Adrenal gland (tissue), 12 donors: ENCODE results near the gene IL1RL1. TPM values are rescaled to one million over a fixed set of nuclear protein-coding genes. Genes with fewer than 3 reads are reported as not detected.

Experiments used
- DNase-seq, 7 donors: peaks; one replicate each; pipeline ENCODE4 v3.0.0-alpha.2; 2019 to 2020
- H3K27ac ChIP-seq, 5 donors: fragments of 200-600 bp; sonication (generic) in 4 of 5; 1 replicate in 3 of 5; 2 replicates in 2 of 5; pipeline versions ENCODE4 v1.5.1 to v1.8.0; 2016 to 2020; ENCODE audit warnings: mild to moderate bottlenecking in 1 of 5
- H3K27me3 ChIP-seq: fragments of 200-600 bp; 2 replicates; pipeline ENCODE4 v1.8.0; 2021
- H3K36me3 ChIP-seq, 2 donors: fragments of 200-600 bp; replicated peaks in 1 of 2; 1 replicate in 1 of 2; 2 replicates in 1 of 2; pipeline versions ENCODE4 v1.5.1 to v1.8.0; 2018 to 2022
- H3K4me1 ChIP-seq, 2 donors: fragments of 200-600 bp; replicated peaks in 1 of 2; 1 replicate in 1 of 2; 2 replicates in 1 of 2; pipeline versions ENCODE4 v1.5.1 to v1.8.0; 2018 to 2021
- H3K4me3 ChIP-seq, 4 donors: fragments of 200-600 bp; sonication (generic) in 3 of 4; one replicate each; pipeline ENCODE4 v1.5.1; 2016 to 2018
- H3K9me3 ChIP-seq, 3 donors: fragments of 200-600 bp; sonication (generic) in 1 of 3; replicated peaks in 1 of 3; 1 replicate in 2 of 3; 2 replicates in 1 of 3; pipeline versions ENCODE4 v1.5.1 to v1.8.0; 2016 to 2021
- POLR2A ChIP-seq, 2 donors: fragments of 450-650 bp; IDR thresholded peaks; one replicate each; pipeline ENCODE4 v1.6.1; 2017; ENCODE audit warnings: antibody characterized with exemption in 2 of 2, mild to moderate bottlenecking in 2 of 2, moderate library complexity in 1 of 2
- WGBS, 4 donors: extraction: QIAGEN DNeasy Blood & Tissue Kit in 2 of 4; methylation state at CpG; one replicate each; pipeline versions ENCODE4 v1.1.5 to v1.1.7; 2013 to 2017; 5-methylcytosine and 5-hydroxymethylcytosine counted together
- intact Hi-C, 2 donors: fragments of 100-400 bp; cut with DNase I; formaldehyde crosslinking; loops; one replicate each; pipeline versions ENCODE4 v1.14.1 to v1.15.0; 2022 to 2023
- polyA plus RNA-seq, 3 donors: library from polyadenylated mRNA; stranded (reverse); fragments of 200-250 nt in 2 of 3; fragments of 350-450 nt in 1 of 3; fragmentation: Illumina TruSeq in 1 of 3; extraction: RNeasy Lipid Tissue Mini Kit (QIAGEN cat#74804) in 1 of 3; gene quantifications; one replicate each; pipeline ENCODE4 v1.2.3, GENCODE V29; 2013 to 2014
- total RNA-seq, 9 donors: library from RNA; depleted of rRNA in 4 of 9; stranded (reverse); fragments of >200 nt in 4 of 9; fragments of 120-200 nt in 1 of 9; fragmentation: NEBNext Ultra II Directional in 1 of 9; extraction: Animal tissue kit (Norgen Biotek cat#: 25700) in 1 of 9; gene quantifications; one replicate each; pipeline versions ENCODE4 v1.1.0 to v1.2.4, GENCODE V29; 2013 to 2023
- TF ChIP-seq, protein P1 (sequence below), 6 experiments: fragments of 450-650 bp in 4 of 6; fragments of 200-600 bp in 2 of 6; sonication (generic) in 1 of 6; IDR thresholded peaks; 1 replicate in 5 of 6; 2 replicates in 1 of 6; pipeline versions ENCODE4 v1.5.1 to v1.8.0; 2016 to 2021; ENCODE audit warnings: antibody characterized with exemption in 6 of 6, mild to moderate bottlenecking in 2 of 6, moderate library complexity in 1 of 6
- donor health status: healthy with polysubstance abuse.
- donor health status: Bipolar disorder and iron deficiency.
- donor health status: DM: yes; HTN: yes; CAD: no.
- donor health status: DM: no; HTN: no; CAD: no.
- donor health status: DM: no; HTN: no; CAD: no.
- donor health status: DM: yes; HTN: yes; CAD: no.

The IL1RL1 gene
- total and polyA plus RNA-seq, 12 donors = 2.1 to 74.8 (median 23.4) TPM

GRCh38 chr2:102355526-102356380, 44.4 kb downstream of the IL1RL1 start, which contains the start of gene IL18R1:
IL18R1 (plus strand) TSS chr2:102355796; CDS start chr2:102362661, 6,865 bp downstream.
- no peaks in the 10 kb centered on the region for H3K9me3 ChIP-seq
- WGBS, 4 donors = 3 to 5% (median 4%) methylated on average over 48 to 69 of the region's 69 CpGs
- peak; percentile 64 to 81 (median 75) for DNase-seq
- no peaks in the 10 kb centered on the region for H3K27me3 ChIP-seq
- H3K27ac ChIP-seq = peak within 1 kb of the TSS in 3 of 5 donors; percentile 29 to 72 (median 44)
- intact Hi-C loops = loop anchor here (10.0 kb wide), 2 partner anchors 331 to 471 kb away; no protein-coding TSS in a partner anchor
- H3K4me3 ChIP-seq = peak within 1 kb of the TSS in 3 of 4 donors; percentile 32 to 88 (median 36)
- TF ChIP-seq, protein P1, sequence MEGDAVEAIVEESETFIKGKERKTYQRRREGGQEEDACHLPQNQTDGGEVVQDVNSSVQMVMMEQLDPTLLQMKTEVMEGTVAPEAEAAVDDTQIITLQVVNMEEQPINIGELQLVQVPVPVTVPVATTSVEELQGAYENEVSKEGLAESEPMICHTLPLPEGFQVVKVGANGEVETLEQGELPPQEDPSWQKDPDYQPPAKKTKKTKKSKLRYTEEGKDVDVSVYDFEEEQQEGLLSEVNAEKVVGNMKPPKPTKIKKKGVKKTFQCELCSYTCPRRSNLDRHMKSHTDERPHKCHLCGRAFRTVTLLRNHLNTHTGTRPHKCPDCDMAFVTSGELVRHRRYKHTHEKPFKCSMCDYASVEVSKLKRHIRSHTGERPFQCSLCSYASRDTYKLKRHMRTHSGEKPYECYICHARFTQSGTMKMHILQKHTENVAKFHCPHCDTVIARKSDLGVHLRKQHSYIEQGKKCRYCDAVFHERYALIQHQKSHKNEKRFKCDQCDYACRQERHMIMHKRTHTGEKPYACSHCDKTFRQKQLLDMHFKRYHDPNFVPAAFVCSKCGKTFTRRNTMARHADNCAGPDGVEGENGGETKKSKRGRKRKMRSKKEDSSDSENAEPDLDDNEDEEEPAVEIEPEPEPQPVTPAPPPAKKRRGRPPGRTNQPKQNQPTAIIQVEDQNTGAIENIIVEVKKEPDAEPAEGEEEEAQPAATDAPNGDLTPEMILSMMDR (IDR thresholded peaks at IDR 0.05) = peak; percentile 43 to 87 (median 68)
- TF ChIP-seq POLR2A (IDR thresholded peaks at IDR 0.05) = peak in 1 of 2 donors; percentile 21
- peaks cover 0 to 4% of the 10 kb centered on the region in 2 donors for H3K4me1 ChIP-seq
- H3K36me3 ChIP-seq = no peaks in the 10 kb centered on the region

DNA sequence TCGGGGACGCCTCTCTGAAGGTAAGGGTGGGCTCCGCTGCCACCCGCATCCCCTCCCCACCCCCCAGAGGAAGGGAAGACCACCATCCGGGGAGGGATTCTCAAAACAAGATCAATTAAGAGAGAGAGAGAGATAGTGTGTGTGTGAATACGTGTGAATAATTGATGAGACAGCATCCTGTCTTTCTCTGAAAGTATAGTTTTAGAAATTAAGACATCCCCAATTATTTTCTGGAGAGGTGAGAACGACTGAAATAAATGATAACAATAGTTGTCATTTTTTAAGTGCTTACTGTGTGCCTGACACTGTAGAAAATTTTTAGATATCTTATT, 45.0 kb downstream of the IL1RL1 start:
- H3K27me3 ChIP-seq = no peaks in the 10 kb centered on the region
- H3K9me3 ChIP-seq = no peaks in the 10 kb centered on the region
- intact Hi-C loops = loop anchor here (10.0 kb wide), 2 partner anchors 332 to 472 kb away; no protein-coding TSS in a partner anchor
- DNase-seq = no peak
- WGBS, 4 donors = 22 to 27% (median 24%) methylated on average over 7 of the region's 7 CpGs
- H3K4me3 ChIP-seq = peak overlapping the region in 2 of 4 donors; percentile 36 to 88
- H3K4me1 ChIP-seq = peaks cover 0 to 4% of the 10 kb centered on the region in 2 donors
- no peaks in the 10 kb centered on the region for H3K36me3 ChIP-seq
- no peak for TF ChIP-seq POLR2A (IDR thresholded peaks at IDR 0.05)
- TF ChIP-seq, protein P1 (IDR thresholded peaks at IDR 0.05) = no peak
- peak overlapping the region in 2 of 5 donors; percentile 29 to 45 for H3K27ac ChIP-seq

GRCh38 chr2:102356741-102357140, 45.4 kb downstream of the IL1RL1 start:
- peak overlapping the region in 1 of 4 donors; percentile 88 for H3K4me3 ChIP-seq
- no peaks in the 10 kb centered on the region for H3K36me3 ChIP-seq
- 63 to 85% (median 70%) methylated on average over 2 of the region's 2 CpGs for WGBS, 4 donors
- H3K9me3 ChIP-seq = no peaks in the 10 kb centered on the region
- H3K27ac ChIP-seq = peak overlapping the region in 1 of 5 donors; percentile 24
- no peak for TF ChIP-seq POLR2A (IDR thresholded peaks at IDR 0.05)
- TF ChIP-seq, protein P1 (IDR thresholded peaks at IDR 0.05) = no peak
- intact Hi-C loops = loop anchor here (10.0 kb wide), 2 partner anchors 332 to 472 kb away; no protein-coding TSS in a partner anchor
- H3K4me1 ChIP-seq = peaks cover 0 to 4% of the 10 kb centered on the region in 2 donors
- DNase-seq = no peak
- H3K27me3 ChIP-seq = no peaks in the 10 kb centered on the region

GRCh38 chr2:102357937-102358336, 46.6 kb downstream of the IL1RL1 start:
- intact Hi-C loops = loop anchor here (10.0 kb wide), 2 partner anchors 333 to 473 kb away; no protein-coding TSS in a partner anchor
- H3K27ac ChIP-seq = no peak overlapping the region

More at GRCh38 chr2:102357937-102358336, 46.6 kb downstream of the IL1RL1 start:
- Histone ChIP-seq H3K36me3 (no peaks in the 10 kb centered on the region), H3K4me3 (no peak overlapping the region), H3K9me3 (no peaks in the 10 kb centered on the region), H3K27me3 (no peaks in the 10 kb centered on the region), H3K4me1 (peaks cover 0 to 4% of the 10 kb centered on the region in 2 donors)
- no peak for DNase-seq
- no peak for TF ChIP-seq POLR2A (IDR thresholded peaks at IDR 0.05)
- TF ChIP-seq, protein P1 (IDR thresholded peaks at IDR 0.05) = no peak
- 37 to 50% (median 43%) methylated on average over 2 of the region's 2 CpGs for WGBS, 4 donors
